Measurements from ENCODE around the gene HAUS8.
"Not testable (repeated sequence)": the region's sequence is repeated elsewhere in the genome, so short reads cannot be mapped to it uniquely, and the experiment has no call there.

The HAUS8 gene

GRCh38 chr19:17031741-17032140 lies 43.5 kb downstream of the HAUS8 start:
- DNase-seq = no peak

GRCh38 chr19:17027535-17027975 lies 47.7 kb downstream of the HAUS8 start:
- DNase-seq = no peak

DNA sequence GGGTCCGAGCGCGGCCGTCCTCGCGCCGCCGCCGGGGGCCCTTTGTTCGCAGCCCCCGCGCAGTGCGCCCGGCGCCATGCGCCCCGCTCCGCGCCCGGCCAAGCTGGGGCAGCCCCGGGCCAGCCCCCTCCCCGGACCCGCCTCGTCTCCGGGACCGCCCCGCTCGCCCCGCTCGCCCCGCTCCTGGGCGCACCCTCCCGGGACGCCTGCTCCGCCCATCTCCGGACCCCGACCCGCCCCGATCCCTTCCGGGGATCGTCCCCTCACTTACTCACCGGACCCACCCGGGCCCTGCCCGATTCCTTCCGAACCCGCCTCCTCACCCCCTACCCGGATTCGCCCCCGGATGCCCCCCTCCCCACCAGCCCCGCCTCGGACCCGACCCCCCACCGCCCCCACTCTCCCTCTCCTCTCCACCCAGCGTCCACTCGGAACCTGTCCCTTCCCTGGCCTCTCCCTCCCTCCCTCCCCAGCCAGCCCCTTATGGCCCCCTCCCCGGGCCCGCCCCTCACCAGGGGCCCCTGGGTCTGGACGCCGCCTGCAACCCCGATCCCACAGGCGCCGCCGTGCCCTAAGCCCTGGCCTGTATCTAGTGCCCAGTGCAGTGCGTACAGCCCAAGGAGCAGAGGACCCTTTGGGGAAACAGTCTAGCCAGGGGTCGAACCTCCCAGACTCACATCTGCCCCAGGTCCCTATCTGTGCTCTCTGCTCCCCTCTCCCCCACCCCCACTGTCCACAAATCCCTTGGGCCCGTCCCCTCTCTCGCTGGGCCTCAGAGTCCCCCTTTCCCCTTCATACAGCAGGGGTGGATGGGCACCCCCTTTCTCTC lies 48.3 kb downstream of the HAUS8 start, which contains the start of gene CPAMD8:
TSS of gene CPAMD8 (minus strand) at position 105 of the 829 bp plus-strand sequence. CDS start 168 bp downstream, outside the sequence.
- no peak for DNase-seq

DNA sequence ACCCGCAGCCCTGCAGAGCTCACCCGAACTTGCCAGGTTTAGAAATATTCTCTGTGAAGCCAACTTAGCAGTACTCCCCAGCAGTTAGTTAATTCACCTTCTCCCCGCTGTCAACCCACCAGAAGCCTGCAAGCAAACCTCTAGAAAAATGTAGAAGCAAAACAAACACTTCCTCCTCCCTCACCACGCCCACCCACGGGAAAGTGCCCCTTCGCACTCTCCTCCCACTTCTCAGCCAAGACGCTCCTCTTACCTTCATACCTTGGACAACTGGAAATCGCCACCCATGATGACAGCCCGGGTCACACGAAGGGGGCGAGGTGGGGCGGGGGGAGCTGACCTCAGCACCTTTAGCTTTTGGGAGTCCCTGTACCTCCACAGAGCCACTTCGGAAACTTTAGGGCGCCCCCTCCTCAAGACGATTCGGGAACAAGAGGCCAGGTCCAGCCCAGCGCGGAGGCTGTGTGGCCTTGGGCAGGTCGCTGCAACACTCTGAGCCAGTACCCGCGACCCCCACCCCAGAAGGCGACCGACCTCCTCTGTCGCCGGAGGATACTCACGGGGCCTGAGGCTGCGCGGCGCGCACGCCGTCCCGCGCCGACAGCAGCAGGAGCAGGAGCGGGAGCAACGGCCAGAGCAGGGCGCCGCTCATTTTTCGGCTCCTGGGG lies 49.1 kb downstream of the HAUS8 start:
- DNase-seq = no peak

DNA sequence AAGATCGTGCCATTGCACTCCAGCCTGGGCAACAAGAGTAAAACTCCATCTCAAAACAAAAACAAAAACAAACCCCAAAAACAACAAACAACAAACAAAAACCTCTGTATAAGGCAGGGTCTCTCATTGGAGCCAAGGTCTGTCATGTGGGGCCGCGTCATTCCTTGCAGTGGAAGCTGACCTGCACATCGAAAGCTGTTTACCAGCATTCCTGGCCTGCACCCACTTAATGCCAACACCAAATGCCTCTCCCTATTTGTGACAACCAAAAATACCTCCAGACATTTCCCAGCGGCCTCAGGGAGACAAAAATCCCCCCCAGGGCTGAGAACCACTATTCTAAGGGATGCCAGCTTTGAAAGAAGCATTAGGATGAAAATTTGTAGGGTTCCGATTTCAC lies 49.9 kb downstream of the HAUS8 start:
- no peak for DNase-seq

- not testable (repeated sequence) for DNase-seq
Measured at GRCh38 chr19:17024941-17025340, 50.3 kb downstream of the HAUS8 start.

DNA sequence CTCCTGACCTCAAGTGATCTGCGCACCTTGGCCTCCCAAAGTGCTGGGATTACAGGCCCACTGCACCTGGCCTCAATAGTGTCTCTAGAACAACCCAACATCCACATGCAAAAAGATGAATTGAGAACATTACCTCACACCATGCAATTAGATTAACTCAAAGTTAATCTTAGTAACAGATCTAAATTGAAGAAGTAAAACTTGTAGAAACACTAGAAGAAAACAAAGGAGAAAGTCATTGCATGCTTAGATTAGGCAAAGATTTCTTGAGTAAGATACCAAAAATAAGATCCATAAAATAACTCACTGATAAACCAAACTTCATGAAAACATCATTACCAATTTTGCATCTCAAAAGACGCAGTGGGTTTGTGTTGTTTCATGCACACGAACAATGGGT lies 51.4 kb downstream of the HAUS8 start:
- DNase-seq = no peak

GRCh38 chr19:17022738-17023137 lies 52.5 kb downstream of the HAUS8 start:
- no peak for DNase-seq

DNA sequence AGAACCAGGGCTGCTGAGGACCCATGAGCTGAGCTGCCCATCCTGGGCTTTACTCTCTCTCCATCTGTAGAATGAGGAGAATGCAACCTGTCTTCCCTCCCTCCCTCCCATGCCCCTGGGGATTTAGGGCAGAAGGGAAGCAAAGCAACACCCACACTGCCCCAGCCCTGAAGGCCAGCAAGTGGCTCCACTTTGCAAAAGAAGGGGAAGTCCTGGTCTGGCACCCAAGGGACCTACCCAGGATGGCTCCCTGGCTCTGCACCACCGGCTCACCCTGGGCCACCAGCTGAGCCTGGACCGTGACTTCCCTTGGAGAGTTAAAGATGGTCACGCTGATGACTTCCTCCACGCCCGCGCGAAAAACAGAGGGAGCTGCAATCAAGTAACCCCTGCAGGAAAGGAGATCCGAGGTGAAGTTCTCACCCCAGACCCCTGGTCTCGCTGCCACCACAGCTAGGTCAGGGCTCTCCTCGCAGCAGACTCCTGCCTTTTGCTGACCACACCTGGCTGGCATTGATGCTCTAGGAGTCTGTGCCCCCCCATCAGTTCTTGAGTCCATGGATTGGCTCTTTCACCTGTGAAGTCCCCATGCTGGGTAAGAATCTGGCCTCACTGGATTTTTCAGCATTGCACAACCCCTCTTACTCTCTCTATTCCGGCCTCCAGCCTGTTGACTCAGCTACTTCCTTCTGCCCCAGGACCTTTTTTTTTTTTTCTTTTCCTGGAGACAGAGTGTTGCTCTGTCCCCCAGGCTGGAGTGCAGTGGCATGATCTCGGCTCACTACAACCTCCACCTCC lies 53.3 kb downstream of the HAUS8 start:
- DNase-seq = no peak

DNA sequence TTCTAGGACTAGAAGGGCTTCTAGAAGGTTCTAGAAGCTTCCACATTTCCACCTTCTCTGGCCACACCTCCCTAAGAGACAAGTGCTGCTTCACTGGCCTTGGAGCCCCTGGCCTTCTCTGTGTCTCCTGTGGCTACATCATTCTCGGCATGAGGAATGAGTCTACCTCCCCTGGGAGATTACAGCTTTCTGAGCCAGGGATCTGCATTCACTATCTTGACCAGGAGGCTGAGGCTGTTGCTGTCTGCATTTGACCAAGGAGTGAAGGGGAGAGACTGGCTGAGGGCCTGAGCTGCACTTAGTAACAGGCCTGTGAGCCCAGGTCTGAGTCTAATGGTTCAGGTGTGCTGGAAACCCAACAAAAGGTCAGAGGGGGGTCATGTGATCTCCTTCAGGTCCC lies 53.9 kb downstream of the HAUS8 start:
- no peak for DNase-seq

GRCh38 chr19:17020823-17021222 lies 54.4 kb downstream of the HAUS8 start:
- no peak for DNase-seq

DNA sequence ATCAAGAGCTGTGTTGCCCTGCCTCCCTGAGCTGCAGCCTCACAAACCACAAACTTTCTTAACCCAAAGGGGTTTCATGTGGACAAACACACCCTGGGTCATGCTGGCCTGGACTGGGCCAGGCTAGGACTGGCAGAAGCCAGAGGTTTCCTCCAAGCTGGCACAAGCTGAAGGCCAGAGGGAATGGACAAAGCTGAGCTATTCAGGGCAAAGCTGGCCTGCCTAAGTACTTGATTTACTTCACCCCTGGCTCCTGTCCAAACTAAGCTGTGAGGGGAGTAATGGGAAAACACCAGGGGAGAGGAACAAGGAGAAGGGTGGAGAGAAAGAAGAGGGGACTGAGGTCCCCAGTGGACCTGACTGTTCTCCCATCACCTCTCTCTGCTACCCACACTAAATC lies 54.9 kb downstream of the HAUS8 start:
- DNase-seq = no peak

- not testable (repeated sequence) for DNase-seq
Measured at GRCh38 chr19:17014212-17014861, 60.9 kb downstream of the HAUS8 start.

DNA sequence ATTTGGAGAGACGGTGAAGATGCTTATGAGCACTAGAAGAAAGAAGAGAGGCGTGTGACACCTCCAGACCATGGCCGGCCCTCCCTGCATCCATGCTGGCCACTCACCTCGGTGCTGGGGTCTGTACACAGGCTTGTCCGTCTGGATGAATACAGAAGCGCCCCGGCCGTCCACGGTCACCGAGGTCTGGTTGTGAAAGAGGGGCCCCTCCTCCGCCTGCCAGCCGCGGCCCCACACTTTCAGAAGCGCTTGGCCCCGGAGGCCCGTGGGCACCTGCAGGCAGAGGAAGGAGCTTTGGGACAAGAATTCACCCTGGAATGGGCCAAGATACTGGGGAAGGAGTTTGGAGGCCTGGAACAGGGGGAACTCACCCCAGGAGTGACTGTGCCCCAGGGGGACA lies 63.8 kb downstream of the HAUS8 start:
- no peak for DNase-seq

GRCh38 chr19:17006579-17006978 lies 68.7 kb downstream of the HAUS8 start:
- no peak for DNase-seq

GRCh38 chr19:17005000-17005399 lies 70.3 kb downstream of the HAUS8 start:
- no peak for DNase-seq

DNA sequence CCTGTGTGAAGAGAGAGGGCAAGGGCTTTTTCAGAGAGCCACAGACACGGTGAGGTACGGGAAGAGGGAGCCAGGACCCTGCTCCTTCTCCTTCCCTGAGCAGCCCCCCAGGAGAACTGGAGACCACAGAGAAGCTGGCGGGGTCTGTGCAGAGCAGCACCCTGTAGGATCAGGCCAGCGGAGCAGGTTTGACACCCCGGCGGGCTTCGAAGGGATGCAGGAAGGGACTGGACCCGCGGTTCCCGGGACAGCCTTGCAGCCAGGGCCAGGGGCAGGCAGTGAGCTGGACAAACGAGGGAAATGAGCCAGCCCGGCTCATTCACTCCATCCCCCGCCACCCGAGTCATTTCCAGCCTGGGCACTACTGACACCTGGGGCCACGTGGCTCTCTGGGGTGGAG lies 70.9 kb downstream of the HAUS8 start:
- DNase-seq = no peak

DNA sequence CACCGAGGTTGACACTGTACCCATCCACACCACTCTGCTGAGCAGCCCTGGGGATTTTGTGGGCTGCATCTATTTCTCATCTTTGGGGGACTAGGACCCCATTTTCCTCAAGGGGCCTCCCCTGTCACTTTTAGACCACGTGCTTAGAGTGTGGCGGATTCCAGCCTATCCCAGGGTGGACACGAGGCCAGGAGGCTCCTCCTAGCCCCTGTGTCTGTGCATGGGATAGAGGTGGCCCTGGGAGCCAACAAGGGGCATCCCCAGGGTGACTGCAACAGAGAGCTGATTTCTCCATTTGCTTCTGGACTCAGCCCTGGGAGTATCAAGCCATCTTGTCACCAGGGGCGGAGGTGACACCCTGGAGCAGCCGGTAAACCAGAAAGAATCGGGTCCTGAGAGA lies 72.8 kb downstream of the HAUS8 start:
- no peak for DNase-seq

- DNase-seq = peak; percentile 30 to 70
Measured at GRCh38 chr19:17001603-17002183, 73.6 kb downstream of the HAUS8 start.

Measured in stimulated activated CD4-positive, alpha-beta T cell treated with anti-CD3 and anti-CD28 coated beads, Interleukin-4, amount 100 ng/mL, for 4 hours (primary cell).